GM18508 (cell line): ENCODE data around the gene RNASE7.
A peak's percentile ranks its signal among the peaks of the same experiment; 100 is the strongest.

ENCODE experiments used
- ATAC-seq: cut with Tn5 transposase; IDR thresholded peaks from one replicate; pipeline ENCODE4 v1.9.1; 2021; ENCODE audit warnings: moderate number of reproducible peaks; ENCODE audit not compliant: insufficient read depth, unreplicated experiment

The RNASE7 gene

GRCh38 chr14:21063479-21063878 is 21.3 kb downstream of the RNASE7 start:
- ATAC-seq = no peak

GRCh38 chr14:21066882-21067502 is 24.8 kb downstream of the RNASE7 start:
- no peak for ATAC-seq

DNA sequence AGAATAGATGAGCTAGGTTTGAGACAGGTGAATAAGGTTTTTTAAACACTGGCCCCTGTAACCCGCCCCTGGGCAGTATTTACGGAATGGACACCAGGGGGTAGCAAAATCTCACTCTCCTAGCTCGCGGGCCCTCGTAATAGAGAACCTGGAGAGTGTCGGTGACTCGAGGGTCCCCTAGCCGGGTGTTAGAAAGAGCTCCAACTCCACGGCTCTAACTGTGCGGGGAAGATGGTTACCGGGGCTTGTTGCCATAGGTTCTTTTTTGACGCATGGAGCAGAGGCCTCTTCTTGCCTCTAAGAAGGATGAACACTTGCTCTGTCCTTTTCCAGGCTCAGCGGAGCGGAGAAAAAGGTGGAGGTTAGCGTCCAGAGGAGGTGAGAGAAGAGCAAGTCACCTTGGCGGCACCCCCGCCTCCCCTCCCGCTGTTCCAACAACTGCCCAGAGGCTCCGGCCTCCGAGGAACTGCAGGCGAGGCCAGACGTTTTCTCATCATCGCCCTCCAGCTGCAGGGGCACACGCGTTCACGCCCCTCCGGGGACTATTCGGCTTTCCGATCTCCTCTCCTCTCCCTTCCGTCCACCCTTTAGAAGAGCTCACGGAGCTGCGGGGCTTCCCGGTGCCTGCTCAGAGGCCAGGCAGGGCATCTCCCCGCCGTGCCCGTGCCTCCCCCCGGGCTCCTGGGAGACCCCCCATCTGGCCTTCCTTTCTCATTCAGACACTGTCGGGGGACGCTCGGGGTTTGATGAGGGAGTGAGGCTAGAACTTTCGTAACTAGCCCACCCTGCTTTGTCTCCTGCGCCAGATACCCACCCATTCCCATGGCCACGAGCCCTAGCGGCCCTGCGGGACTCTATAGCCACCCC is 26.6 kb downstream of the RNASE7 start:
- no peak for ATAC-seq

- ATAC-seq = no peak
Observed at GRCh38 chr14:21069388-21070082, 27.4 kb downstream of the RNASE7 start.

- ATAC-seq = no peak
Observed at GRCh38 chr14:21070083-21070609, 28.0 kb downstream of the RNASE7 start, which contains the start of gene ARHGEF40. ARHGEF40 (plus strand) TSS chr14:21070304; CDS start chr14:21070397, 93 bp downstream.

GRCh38 chr14:21070610-21071224 is 28.6 kb downstream of the RNASE7 start:
- peak; percentile 4 for ATAC-seq

DNA sequence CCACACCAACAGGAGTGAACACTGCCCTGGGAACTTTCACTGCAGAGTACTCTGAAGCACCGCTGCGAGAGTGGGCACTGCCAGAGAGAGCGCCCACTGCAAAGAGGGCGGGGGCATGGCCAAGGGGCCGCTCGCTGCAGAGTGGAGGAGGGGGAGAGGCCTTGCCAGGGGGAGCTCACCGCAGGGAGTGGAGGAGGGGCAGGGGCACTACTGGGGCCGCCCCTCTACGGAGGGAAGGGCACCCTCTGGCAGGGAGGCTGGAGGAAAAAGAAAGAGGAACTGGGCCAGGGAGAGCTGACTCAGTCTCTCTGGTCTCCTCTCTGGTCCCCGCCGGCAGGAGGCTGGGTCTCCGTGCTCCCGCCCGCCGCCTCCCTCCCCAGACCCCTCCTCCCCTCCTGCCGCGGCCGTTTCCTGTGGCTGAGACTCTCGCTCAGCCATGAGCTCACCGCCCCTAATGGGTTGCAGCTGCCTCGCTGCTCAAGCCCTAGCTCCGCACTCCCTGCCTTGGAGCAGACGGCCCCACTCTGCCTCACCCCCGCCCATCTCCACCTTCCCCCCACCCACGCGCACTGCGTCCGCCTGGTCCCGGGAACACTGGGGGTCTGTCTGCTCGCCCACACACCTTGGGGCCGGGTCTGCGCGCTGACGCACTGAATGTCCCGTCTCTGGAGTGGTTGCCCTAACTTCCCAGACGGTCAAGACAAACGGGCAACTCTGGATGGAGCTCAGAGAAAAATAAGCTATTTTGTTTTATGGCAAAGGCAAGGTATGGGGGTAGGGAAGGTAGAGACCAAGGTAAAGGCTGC is 29.3 kb downstream of the RNASE7 start:
- peak; percentile 52 for ATAC-seq

DNA sequence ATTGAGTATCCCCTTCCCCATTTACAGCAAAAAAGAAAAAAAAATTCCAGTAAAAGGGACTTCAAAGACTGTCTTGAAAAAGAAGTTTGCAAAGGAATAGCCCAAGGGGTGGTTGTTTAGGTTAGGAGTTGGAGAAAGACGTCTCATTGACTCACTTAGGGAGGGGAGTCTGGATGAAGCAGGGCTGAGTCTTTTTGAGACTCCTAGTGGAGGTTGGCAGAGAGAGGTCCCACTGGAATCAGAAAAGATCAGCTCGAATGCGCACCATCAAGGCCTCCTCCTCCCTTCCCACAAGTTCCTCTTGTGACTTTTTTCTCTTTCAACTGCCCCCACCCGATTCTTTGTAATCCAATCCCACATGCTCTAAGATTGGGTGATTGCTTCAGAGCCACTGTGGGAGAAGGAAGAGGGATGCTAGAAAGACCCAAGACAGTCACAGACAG is 29.9 kb downstream of the RNASE7 start:
- ATAC-seq = no peak

DNA sequence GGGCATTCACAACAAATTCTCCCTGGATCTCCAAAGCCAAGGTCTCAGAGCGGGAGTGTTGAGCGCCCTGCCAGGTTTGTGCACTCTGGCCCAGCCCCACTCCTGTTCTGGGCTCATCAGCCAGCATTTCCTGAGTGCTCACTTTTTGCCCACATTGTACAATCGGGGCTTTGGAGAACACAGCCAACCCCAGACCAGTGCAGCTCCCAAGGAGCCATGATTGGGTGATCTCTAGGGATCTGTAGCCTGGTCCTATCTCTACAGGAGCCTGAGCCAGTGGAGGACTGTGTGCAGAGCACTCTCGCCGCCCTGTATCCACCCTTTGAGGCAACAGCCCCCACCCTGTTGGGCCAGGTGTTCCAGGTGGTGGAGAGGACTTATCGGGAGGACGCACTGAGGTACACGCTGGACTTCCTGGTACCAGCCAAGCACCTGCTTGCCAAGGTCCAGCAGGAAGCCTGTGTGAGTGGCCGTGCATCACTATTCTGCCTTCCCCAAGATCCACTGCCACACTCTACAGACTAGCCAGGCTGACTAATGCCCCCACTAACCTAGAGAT is 30.7 kb downstream of the RNASE7 start:
- no peak for ATAC-seq

GRCh38 chr14:21073921-21074320 is 31.8 kb downstream of the RNASE7 start:
- no peak for ATAC-seq

DNA sequence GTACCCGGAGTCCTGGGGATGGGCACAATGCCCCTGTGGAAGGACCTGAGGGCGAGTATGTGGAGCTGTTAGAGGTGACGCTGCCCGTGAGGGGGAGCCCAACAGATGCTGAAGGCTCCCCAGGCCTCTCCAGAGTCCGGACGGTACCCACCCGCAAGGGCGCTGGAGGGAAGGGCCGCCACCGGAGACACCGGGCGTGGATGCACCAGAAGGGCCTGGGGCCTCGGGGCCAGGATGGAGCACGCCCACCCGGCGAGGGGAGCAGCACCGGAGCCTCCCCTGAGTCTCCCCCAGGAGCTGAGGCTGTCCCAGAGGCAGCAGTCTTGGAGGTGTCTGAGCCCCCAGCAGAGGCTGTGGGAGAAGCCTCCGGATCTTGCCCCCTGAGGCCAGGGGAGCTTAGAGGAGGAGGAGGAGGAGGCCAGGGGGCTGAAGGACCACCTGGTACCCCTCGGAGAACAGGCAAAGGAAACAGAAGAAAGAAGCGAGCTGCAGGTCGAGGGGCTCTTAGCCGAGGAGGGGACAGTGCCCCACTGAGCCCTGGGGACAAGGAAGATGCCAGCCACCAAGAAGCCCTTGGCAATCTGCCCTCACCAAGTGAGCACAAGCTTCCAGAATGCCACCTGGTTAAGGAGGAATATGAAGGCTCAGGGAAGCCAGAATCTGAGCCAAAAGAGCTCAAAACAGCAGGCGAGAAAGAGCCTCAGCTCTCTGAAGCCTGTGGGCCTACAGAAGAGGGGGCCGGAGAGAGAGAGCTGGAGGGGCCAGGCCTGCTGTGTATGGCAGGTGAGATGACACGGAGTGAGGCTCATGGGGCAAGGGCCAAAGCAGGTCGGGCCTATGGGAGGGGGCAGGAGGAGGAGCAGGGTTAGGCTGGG is 32.5 kb downstream of the RNASE7 start:
- no peak for ATAC-seq

- ATAC-seq = no peak
Observed at GRCh38 chr14:21075719-21076437, 33.7 kb downstream of the RNASE7 start.

DNA sequence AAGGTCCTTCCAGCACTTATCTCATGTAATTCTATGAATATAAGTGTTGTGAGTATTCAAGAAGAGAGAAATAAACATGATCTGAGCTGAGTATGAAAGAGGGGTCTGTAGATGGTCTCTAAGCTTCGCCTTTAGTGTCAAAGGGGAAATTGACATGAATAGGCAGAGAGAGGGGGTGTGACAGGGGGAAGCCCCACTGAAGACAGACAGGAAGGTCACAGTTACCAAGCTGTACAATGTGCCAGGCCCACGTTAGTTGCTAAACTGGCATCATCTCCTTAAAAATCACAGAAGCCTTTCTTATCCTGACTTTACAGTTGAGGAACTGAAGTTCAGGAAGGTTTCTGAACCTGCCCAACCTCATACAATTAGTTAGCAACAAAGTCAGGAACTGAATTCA is 35.5 kb downstream of the RNASE7 start:
- ATAC-seq = no peak

GRCh38 chr14:21078287-21078686 is 36.1 kb downstream of the RNASE7 start:
- ATAC-seq = no peak

DNA sequence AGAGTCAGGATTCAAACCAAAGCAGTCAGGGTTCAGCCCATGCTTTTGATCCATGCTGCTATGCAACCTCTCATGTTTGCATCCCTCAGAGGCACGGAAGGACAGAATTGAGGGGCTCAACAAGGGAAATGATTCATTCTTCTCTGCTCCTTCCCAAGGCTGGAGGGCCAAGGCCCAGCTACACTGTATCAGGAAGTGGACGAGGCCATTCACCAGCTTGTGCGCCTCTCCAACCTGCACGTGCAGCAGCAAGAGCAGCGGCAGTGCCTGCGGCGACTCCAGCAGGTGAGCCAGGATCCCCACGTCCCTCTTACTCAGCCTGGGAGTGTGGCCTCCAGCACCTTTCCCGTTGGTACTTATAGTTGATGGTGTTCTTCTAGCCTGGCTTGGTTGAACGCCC is 36.6 kb downstream of the RNASE7 start:
- no peak for ATAC-seq

DNA sequence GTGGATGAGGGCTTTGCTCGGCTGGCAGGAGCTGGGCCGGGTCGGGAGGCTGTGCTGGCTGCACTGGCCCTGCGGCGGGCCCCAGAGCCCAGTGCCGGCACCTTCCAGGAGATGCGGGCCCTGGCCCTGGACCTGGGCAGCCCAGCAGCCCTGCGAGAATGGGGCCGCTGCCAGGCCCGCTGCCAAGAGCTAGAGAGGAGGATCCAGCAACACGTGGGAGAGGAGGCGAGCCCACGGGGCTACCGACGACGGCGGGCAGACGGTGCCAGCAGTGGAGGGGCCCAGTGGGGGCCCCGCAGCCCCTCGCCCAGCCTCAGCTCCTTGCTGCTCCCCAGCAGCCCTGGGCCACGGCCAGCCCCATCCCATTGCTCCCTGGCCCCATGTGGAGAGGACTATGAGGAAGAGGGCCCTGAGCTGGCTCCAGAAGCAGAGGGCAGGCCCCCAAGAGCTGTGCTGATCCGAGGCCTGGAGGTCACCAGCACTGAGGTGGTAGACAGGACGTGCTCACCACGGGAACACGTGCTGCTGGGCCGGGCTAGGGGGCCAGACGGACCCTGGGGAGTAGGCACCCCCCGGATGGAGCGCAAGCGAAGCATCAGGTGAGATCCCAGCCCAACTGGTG is 39.5 kb downstream of the RNASE7 start:
- ATAC-seq = no peak
